ES-I3 (cell line): ENCODE data around the gene SELENOH.

Experiments used
- H3K36me3 ChIP-seq: 2 replicates; pipeline ENCODE4 v1.6.1; 2013; ENCODE audit warnings: mild to moderate bottlenecking, low read length, control low read depth, moderate library complexity; ENCODE audit not compliant: insufficient read depth
- H3K4me1 ChIP-seq: 2 replicates; pipeline ENCODE4 v1.6.1; 2013; ENCODE audit warnings: mild to moderate bottlenecking, control low read depth, low read length; ENCODE audit not compliant: insufficient read depth
- H3K9ac ChIP-seq: 2 replicates; pipeline ENCODE4 v1.6.1; 2013; ENCODE audit warnings: low read depth, mild to moderate bottlenecking, low read length, moderate library complexity
- H3K9me3 ChIP-seq: 2 replicates; pipeline ENCODE4 v1.6.1; 2013; ENCODE audit warnings: mild to moderate bottlenecking, low read length, moderate library complexity; ENCODE audit not compliant: control insufficient read depth, insufficient read depth

SELENOH gene

DNA sequence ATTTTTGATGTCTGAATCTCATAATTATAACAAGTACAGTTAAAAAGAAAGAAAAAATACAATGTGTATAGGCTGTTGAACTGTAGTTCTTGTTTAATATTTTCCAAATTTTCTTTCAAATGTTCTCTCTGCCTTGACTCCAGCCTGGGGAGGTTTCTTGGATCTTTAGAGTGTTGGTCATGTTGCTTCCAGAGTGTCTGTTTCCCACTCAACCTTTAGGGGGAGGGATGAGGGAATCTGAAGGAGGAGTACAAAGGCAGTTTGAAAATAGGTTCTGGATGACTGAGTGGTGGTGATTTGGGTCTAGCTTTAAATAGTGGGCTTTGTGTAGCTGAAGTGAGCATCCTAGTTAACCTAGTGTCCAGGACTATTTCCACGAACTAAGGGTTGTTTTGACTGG, 22.3 kb downstream of the SELENOH start:
- Histone ChIP-seq H3K4me1 (no peaks in the 10 kb centered on the region), H3K36me3 (no peaks in the 10 kb centered on the region), H3K9ac (peak overlapping the region; percentile 99), H3K9me3 (no peaks in the 10 kb centered on the region)

DNA sequence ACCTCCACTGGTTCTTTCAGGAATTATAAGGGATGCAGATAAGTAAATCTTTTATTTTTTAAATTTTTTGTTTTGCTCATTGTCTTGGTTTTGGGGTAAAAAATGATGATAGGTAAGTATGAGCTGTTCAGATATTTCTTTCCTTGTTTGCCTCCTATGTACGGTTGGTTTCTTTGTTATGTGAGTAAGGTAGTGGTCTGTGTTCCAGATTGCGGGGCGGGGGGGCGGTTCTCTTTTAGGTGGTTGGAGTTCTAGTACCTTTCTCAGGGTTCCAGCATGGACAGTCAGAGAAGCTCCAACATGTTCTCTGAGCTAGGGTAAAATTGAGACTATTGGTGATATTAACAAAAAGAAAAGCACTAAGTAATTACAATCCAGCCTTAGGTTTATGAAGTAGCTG, 22.7 kb downstream of the SELENOH start:
- no peaks in the 10 kb centered on the region for H3K9me3 ChIP-seq
- peak overlapping the region; percentile 99 for H3K9ac ChIP-seq
- no peaks in the 10 kb centered on the region for H3K36me3 ChIP-seq
- no peaks in the 10 kb centered on the region for H3K4me1 ChIP-seq

DNA sequence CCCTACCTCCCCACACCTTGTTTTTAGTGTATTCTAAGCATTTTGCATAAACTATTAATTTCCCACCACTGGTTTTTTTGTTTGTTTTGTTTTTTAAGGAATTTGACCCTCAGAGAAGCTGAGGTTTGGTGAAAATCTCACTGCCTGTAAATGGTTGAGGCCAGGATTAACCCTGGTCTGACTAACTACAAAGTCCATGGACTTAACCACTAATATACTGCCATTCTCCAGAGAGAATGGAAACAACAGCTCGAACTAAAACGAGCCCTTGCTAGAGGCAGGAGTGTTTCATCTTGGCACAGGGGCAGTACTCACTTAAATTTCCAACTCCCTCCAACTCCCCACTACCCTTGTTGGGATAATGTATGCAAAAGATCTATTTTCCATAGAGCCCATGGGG, 23.3 kb downstream of the SELENOH start:
- Histone ChIP-seq H3K36me3 (no peaks in the 10 kb centered on the region), H3K4me1 (no peaks in the 10 kb centered on the region), H3K9ac (peak overlapping the region; percentile 99; the same call in 1 of the 2 replicates), H3K9me3 (no peaks in the 10 kb centered on the region)

DNA sequence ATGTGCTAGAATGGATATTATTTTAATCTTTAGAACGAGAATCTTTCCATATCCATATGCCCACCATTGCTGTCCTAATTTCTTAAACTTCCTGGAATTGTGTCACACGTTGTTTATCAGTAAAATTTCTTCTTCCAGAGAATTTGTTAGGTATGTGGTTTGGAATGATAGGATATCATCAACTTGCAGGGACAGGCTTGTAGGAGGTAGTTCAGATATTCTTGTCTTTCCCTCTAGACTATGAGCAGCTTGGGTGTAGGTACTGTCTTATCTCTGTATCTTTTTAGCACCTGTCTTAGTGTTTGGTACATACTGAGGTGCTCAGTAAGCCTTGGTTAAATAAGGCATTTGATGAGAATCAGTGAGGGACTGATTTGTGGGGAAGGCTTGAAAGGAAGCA, 23.7 kb downstream of the SELENOH start:
- Histone ChIP-seq H3K9ac (no peak overlapping the region; the same call in 1 of the 2 replicates), H3K9me3 (no peaks in the 10 kb centered on the region), H3K4me1 (no peaks in the 10 kb centered on the region), H3K36me3 (no peaks in the 10 kb centered on the region)

DNA sequence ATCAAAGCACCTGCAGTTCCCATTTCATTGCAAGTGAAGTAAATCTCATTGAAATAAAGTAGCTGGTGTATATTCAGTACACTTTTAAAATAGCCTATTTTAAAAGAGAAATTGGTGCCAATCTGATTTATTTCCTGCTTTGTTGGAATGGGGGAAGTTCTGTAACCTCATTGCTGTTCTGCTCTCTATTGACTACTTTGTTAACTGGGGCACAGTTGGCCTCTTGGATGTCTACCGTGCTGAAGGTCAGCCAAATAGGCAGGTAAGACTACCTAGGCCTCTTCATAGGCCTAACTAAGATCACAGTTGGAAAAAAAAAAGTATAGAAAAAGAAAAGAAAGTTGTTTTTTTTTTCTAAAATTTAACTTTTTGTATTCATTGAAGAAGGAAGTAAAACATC, 29.5 kb downstream of the SELENOH start:
- Histone ChIP-seq H3K9ac (no peak overlapping the region), H3K36me3 (no peaks in the 10 kb centered on the region), H3K4me1 (peaks cover 15% of the 10 kb centered on the region), H3K9me3 (no peaks in the 10 kb centered on the region)

DNA sequence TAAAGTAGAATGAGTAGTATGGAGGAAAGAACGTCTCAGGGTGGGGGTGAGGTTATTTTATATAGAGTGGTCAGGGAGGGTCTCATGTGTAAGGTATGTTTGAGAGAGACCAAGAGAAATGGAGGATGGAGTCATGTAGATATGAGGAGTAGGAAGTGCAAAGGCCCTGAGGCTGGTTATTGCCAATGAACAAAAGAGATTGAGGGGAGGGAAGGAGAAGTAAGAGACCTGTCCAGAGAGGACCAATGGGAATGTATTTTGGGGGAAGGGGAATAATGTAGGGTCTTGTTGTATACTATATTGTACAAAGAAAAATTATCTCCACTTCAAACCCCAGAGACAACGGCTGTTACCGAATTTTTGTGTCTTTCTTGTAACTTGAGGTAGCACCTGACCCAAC, 30.1 kb downstream of the SELENOH start:
- Histone ChIP-seq H3K9ac (no peak overlapping the region), H3K4me1 (peaks cover 21% of the 10 kb centered on the region), H3K36me3 (no peaks in the 10 kb centered on the region), H3K9me3 (no peaks in the 10 kb centered on the region)

- Histone ChIP-seq H3K9me3 (no peaks in the 10 kb centered on the region), H3K9ac (no peak overlapping the region)
Measured at GRCh38 chr11:57772562-57772961, 31.3 kb downstream of the SELENOH start.

GRCh38 chr11:57773026-57773598, 31.8 kb downstream of the SELENOH start:
- Histone ChIP-seq H3K9me3 (no peaks in the 10 kb centered on the region), H3K4me1 (peaks cover 38% of the 10 kb centered on the region), H3K9ac (no peak overlapping the region), H3K36me3 (no peaks in the 10 kb centered on the region)

More at GRCh38 chr11:57772562-57772961, 31.3 kb downstream of the SELENOH start:
- Histone ChIP-seq H3K36me3 (no peaks in the 10 kb centered on the region), H3K4me1 (peaks cover 33% of the 10 kb centered on the region)

DNA sequence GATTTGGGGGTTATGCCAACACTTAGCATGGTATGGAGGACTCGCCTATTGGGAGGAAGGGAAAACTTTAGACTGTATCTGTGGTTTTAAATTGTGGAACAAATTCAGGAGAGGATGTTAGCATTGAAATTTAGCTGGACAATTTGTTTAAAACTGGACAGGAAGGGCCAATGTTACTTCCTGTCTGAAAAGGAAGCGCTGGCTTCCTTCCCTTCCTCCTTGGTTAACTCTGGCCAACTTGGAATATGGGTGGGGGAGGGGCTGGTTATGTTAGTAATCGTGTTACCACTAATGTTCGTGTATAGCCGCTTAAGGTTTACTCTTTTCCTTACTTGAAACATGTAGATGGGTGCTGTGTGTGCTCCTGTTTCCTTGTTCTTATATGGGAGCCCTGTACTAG, 34.2 kb downstream of the SELENOH start:
- no peaks in the 10 kb centered on the region for H3K36me3 ChIP-seq
- H3K9ac ChIP-seq = no peak overlapping the region
- no peaks in the 10 kb centered on the region for H3K9me3 ChIP-seq
- peaks cover 60% of the 10 kb centered on the region for H3K4me1 ChIP-seq

DNA sequence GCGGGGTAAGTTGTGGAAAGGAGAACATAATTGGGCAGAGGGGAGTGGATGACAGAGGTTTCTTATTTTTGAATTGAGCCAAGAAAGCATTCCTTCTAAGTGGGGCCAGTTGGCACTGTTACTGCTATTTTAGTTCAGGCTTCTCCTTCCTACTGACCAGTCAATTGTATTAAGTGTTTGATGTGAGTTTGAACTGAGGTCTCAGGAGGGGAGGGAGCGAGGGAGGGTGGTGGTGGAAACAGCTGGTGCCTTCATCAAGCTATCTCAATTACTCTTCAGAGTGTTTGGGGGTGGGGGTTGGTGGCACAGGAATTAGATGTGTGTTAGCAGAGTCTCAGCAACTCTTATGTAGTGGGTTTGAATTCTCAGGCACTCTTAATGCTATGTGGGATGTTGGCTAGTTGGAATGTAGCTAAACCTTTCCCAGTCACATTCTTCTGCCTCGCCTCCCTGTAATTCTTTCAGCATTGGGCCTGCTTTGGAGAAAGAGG, 34.8 kb downstream of the SELENOH start:
- Histone ChIP-seq H3K9me3 (no peaks in the 10 kb centered on the region), H3K9ac (no peak overlapping the region), H3K36me3 (no peaks in the 10 kb centered on the region), H3K4me1 (peaks cover 63% of the 10 kb centered on the region)

DNA sequence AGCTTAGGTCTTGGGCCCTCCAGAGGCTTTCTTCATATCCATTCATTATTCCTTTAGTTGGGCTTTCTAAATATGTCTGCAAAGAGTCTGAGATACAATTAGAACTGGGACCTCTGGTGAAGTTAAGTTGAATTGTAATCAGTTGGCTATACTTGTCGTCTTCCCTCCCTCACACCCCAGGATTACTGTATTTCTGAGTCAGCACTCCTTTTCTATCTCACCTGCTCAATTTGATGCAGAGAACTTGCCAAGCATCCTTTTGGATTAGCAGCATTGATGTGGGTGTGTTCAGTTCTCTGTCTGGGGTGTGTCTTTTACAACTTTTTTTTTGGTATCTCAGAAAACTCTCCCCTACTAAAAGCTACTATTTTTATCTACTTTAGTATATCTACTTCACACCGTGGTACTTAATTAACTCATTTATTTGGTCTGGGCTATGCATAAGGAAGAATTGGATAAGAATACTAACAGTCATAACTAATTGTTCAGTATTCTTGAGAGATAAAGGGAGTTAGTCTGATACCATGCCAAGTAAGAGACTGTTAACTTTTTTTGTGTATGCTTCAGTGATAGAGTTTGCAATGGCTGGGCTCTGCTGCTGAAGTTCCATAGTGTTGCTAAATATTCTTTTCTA, 35.4 kb downstream of the SELENOH start:
- Histone ChIP-seq H3K9ac (no peak overlapping the region), H3K9me3 (no peaks in the 10 kb centered on the region), H3K4me1 (peaks cover 67% of the 10 kb centered on the region), H3K36me3 (no peaks in the 10 kb centered on the region)

GRCh38 chr11:57777969-57778317, 36.7 kb downstream of the SELENOH start:
- Histone ChIP-seq H3K9me3 (no peaks in the 10 kb centered on the region), H3K4me1 (peaks cover 72% of the 10 kb centered on the region), H3K9ac (peak overlapping the region; percentile 3; the same call in 1 of the 2 replicates), H3K36me3 (no peaks in the 10 kb centered on the region)

DNA sequence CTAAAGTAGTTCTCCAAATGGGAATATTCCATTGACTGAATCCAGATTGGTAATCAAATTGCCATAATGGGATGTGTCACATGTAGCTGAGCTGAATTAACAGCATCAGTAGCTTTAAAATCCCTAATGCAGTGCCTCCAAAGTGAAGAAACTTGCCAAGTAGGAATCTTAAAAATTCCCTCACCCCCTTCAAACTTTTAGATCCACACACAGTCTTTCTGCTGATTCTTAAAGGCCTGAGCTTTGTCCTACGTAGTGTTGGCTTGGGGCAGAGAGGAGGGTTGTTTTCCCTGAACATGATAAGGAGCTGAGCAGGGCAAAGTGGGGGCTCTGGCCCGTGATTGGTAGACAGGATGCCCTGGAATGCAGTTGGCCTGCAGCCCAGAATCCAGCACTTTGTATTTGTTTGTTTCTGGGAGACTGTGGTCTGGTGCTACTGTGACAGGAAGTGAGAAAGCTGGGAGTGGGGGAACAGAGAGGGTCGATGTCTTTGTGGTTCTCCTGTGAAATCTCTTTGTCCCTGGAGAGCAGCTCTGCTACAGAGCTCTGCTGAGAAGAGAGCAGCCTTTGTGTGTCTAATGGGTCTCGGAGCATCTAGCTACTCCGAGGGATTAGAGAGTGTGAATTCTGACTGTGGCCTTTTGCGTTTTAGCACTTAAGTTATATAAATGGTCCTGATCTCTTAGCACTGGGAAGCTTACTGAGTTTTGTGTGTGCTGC, 37.2 kb downstream of the SELENOH start:
- Histone ChIP-seq H3K9me3 (no peaks in the 10 kb centered on the region), H3K36me3 (no peaks in the 10 kb centered on the region), H3K9ac (peak overlapping the region; percentile 5), H3K4me1 (peaks cover 72% of the 10 kb centered on the region)

DNA sequence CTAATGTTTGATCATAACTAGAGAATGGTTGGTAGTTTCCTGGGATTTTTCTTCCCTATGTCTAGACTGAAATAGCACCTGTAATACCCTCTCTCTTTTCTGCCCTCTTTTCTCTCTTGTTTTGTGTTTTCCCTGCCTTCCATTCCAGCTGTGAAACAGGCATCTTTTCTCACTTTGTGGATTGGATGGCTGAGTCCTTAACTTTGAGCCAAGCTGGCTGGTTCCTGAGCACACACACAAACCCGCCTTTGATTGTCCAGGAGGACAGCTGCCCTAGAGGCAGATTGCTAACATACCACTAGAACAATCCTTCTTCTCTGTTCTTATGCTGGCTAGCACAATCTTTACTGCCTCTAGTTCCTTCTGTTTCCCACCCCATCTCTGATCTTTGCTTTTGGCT, 38.0 kb downstream of the SELENOH start:
- Histone ChIP-seq H3K9me3 (no peaks in the 10 kb centered on the region), H3K36me3 (no peaks in the 10 kb centered on the region), H3K9ac (peak overlapping the region; percentile 5; the same call in 1 of the 2 replicates), H3K4me1 (peaks cover 72% of the 10 kb centered on the region)

DNA sequence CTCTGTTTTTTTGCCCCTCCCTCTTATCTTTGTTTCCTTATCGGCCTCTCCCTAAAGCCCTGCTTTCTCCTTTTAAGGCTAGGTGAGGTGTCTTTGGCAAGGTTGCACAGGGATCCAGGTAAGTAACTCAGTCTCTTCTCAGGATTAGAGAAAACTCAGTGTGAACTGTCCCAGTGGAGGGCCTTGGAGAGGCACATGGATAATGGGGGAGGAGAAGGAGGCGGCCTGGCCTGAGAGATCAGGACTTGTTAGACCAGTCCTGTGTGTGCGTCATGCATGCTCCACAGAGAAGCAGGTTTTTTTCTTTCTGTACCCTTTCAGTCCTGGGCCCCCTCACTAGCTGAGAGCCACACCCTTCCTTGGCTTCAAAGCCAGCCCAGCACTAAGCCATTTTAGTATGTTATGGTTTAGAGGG, 40.2 kb downstream of the SELENOH start:
- no peaks in the 10 kb centered on the region for H3K36me3 ChIP-seq
- peak overlapping the region; percentile 32; the same call in 1 of the 2 replicates for H3K9ac ChIP-seq
- H3K4me1 ChIP-seq = peaks cover 57% of the 10 kb centered on the region
- no peaks in the 10 kb centered on the region for H3K9me3 ChIP-seq
